ENCODE measurements around the gene SELP.

SELP gene

GRCh38 chr1:169610108-169610507 is 19.8 kb downstream of the SELP start (continued):
- TF ChIP-seq ZNF423 (tag by site-specific recombination; IDR thresholded peaks at IDR 0.05) = no peak

GRCh38 chr1:169608226-169608625 is 21.7 kb downstream of the SELP start:
- H3K27ac ChIP-seq (ENCODE audit: extremely low read depth, low read depth, low read length) = no peak overlapping the region
- no peaks in the 10 kb centered on the region for H3K9me3 ChIP-seq (ENCODE audit: control insufficient read depth, insufficient read depth, low read depth, low read length)
- H3K4me1 ChIP-seq (ENCODE audit: control insufficient read depth, insufficient read depth, low read length) = no peaks in the 10 kb centered on the region
- ChIA-PET CTCF (no interaction called here), POLR2A (no interaction called here)
- TF ChIP-seq ZNF777 (tag by site-specific recombination; IDR thresholded peaks at IDR 0.05; ENCODE audit: borderline replicate concordance) (no peak), SETDB1 (IDR thresholded peaks at IDR 0.05; ENCODE audit: insufficient read length, low read length) (no peak), ZNF747 (tag by site-specific recombination; IDR thresholded peaks at IDR 0.05) (no peak), ZNF133 (tag by site-specific recombination; IDR thresholded peaks at IDR 0.05) (no peak), ZFP37 (tag by site-specific recombination; IDR thresholded peaks at IDR 0.05) (no peak), ZIC2 (tag by site-specific recombination; IDR thresholded peaks at IDR 0.05) (no peak), ZNF670 (tag by site-specific recombination; IDR thresholded peaks at IDR 0.05; ENCODE audit: low read depth) (no peak), ZNF239 (tag by site-specific recombination; IDR thresholded peaks at IDR 0.05) (no peak), ZNF324 (tag by site-specific recombination; IDR thresholded peaks at IDR 0.05) (no peak), KLF9 (tag by site-specific recombination; IDR thresholded peaks at IDR 0.05; ENCODE audit: low read depth) (no peak), SP7 (tag by site-specific recombination; IDR thresholded peaks at IDR 0.05) (no peak), PRDM6 (tag by site-specific recombination; IDR thresholded peaks at IDR 0.05) (no peak), ZNF530 (tag by site-specific recombination; IDR thresholded peaks at IDR 0.05; ENCODE audit: low read depth) (no peak), ZSCAN23 (tag by site-specific recombination; IDR thresholded peaks at IDR 0.05) (no peak), ZNF791 (tag by site-specific recombination; IDR thresholded peaks at IDR 0.05) (no peak), ZNF18 (tag by site-specific recombination; IDR thresholded peaks at IDR 0.05) (no peak), KLF16 (tag by site-specific recombination; IDR thresholded peaks at IDR 0.05) (no peak), ZNF302 (tag by site-specific recombination; IDR thresholded peaks at IDR 0.05; ENCODE audit: low read depth) (no peak), ZNF202 (tag by site-specific recombination; IDR thresholded peaks at IDR 0.05; ENCODE audit: borderline replicate concordance) (no peak)
- TF ChIP-seq, protein P1, sequence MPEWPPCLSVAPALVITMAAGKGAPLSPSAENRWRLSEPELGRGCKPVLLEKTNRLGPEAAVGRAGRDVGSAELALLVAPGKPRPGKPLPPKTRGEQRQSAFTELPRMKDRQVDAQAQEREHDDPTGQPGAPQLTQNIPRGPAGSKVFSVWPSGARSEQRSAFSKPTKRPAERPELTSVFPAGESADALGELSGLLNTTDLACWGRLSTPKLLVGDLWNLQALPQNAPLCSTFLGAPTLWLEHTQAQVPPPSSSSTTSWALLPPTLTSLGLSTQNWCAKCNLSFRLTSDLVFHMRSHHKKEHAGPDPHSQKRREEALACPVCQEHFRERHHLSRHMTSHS (tag by site-specific recombination; IDR thresholded peaks at IDR 0.05) = no peak
- H3K36me3 ChIP-seq (ENCODE audit: control insufficient read depth in 2 of 2, insufficient read depth in 1 of 2, low read length in 2 of 2) = no peaks in the 10 kb centered on the region
- H3K4me3 ChIP-seq (ENCODE audit: low read depth, low read length) = no peak overlapping the region

DNA sequence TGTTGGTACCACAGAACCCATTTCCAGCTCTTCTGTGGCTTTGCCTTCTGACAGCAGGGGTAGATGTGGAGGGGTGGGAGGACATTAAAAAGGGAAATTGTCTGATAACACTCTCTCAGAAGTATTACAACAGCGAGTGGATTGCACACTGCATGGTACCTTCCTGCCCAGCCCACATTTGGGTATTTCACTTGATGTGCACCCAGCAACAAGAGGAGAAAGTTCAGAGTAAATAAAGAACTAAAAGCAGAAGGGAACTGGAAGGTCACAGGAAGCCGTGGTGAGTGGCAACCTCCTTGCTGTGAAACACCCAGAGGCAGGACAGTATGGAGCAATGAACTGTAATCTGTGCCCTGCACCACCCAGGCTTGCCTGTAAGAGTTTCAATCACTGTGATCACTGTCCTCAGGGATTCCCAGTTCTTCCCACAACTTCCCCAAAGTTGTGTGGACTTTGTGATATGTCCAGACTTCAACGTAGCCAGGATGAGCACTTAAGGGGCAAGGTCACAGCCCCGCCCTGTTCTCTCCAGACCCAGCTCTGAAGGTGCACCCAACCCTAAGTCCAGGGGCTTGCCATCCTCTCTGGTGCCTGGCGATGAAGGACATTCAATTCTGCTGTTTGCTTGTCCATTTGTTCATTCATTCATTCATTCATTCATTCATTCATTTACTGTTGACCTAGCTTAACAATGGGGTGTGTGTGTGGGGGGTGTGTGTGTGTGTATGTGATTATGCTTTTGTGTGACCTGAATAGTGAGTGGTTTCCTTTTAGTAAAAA is 25.0 kb downstream of the SELP start:
- no peaks in the 10 kb centered on the region for H3K9me3 ChIP-seq (ENCODE audit: control insufficient read depth, insufficient read depth, low read depth, low read length)
- POLR2A ChIA-PET = no interaction called here
- H3K4me3 ChIP-seq (ENCODE audit: low read depth, low read length) = no peak overlapping the region
- no peaks in the 10 kb centered on the region for H3K4me1 ChIP-seq (ENCODE audit: control insufficient read depth, insufficient read depth, low read length)
- no peak overlapping the region for H3K27ac ChIP-seq (ENCODE audit: extremely low read depth, low read depth, low read length)
- CTCF ChIA-PET = no interaction called here
- no peaks in the 10 kb centered on the region for H3K36me3 ChIP-seq (ENCODE audit: control insufficient read depth in 2 of 2, insufficient read depth in 1 of 2, low read length in 2 of 2)
- TF ChIP-seq, protein P2, sequence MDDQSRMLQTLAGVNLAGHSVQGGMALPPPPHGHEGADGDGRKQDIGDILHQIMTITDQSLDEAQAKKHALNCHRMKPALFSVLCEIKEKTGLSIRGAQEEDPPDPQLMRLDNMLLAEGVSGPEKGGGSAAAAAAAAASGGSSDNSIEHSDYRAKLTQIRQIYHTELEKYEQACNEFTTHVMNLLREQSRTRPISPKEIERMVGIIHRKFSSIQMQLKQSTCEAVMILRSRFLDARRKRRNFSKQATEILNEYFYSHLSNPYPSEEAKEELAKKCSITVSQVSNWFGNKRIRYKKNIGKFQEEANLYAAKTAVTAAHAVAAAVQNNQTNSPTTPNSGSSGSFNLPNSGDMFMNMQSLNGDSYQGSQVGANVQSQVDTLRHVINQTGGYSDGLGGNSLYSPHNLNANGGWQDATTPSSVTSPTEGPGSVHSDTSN (CRISPR knock-in tag; IDR thresholded peaks at IDR 0.05) = no peak
- TF ChIP-seq ZNF391 (tag by site-specific recombination; IDR thresholded peaks at IDR 0.05; ENCODE audit: borderline replicate concordance, low read depth) = no peak
- no peak for TF ChIP-seq KLF7 (tag by site-specific recombination; IDR thresholded peaks at IDR 0.05; ENCODE audit: borderline replicate concordance)
- TF ChIP-seq ZNF624 (tag by site-specific recombination; IDR thresholded peaks at IDR 0.05) = no peak
- TF ChIP-seq ZNF629 (tag by site-specific recombination; IDR thresholded peaks at IDR 0.05) = no peak
- TF ChIP-seq ZNF664 (tag by site-specific recombination; IDR thresholded peaks at IDR 0.05) = no peak
- no peak for TF ChIP-seq YY2 (tag by site-specific recombination; IDR thresholded peaks at IDR 0.05)
- TF ChIP-seq ZNF529 (tag by site-specific recombination; IDR thresholded peaks at IDR 0.05; ENCODE audit: insufficient replicate concordance) = no peak
- TF ChIP-seq ZNF423 (tag by site-specific recombination; IDR thresholded peaks at IDR 0.05) = no peak

Measured in HEK293 (cell line).